Measurements from ENCODE around the gene CNDP1.

The CNDP1 gene

DNA sequence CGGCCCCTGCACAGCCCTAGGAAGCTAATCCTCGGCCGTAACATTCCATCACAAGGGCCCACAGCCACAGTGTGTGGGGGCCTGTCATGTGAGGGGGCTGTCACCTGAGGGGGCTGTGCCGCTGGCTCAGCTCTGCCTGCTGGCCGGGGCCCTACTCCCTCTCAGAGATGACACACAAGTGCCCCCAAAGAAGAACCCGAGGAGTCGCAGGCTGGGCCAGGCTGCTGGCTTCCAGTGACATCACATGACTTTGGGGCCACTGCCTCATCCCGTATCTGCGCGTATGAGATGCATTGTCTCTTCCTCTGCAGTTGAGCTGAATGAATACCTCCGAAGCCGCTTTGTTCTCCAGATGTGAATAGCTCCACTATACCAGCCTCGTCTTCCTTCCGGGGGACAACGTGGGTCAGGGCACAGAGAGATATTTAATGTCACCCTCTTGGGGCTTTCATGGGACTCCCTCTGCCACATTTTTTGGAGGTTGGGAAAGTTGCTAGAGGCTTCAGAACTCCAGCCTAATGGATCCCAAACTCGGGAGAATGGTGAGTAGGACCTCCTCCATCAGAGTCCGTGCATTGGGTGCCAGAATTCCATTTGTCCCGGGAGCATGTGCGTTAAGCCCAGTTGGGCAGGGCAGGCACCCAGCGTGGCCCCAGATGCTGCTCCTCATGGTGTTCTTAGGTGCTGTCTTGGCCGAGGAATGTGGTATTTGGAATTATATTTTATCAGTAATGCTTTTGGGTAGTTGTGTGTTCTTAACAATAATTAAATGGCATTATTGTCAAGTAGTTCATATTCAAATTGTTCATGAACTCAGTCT lies at the start of gene CNDP1:
Gene CNDP1 (plus strand): TSS at position 351 of the 820 bp plus-strand sequence. CDS start 168 bp downstream, at position 519.
- no peak for TF ChIP-seq CTCF (IDR thresholded peaks at IDR 0.05; ENCODE audit: poor library complexity, severe bottlenecking)
- H3K27me3 ChIP-seq (ENCODE audit: insufficient read depth, poor library complexity, severe bottlenecking) = no peaks in the 10 kb centered on the region
- no peaks in the 10 kb centered on the region for H3K4me1 ChIP-seq (ENCODE audit: insufficient read depth, poor library complexity, severe bottlenecking)
- no peaks in the 10 kb centered on the region for H3K9me3 ChIP-seq (ENCODE audit: severe bottlenecking)
- DNase-seq (ENCODE audit: low spot score) = no peak
- no peaks in the 10 kb centered on the region for H3K36me3 ChIP-seq (ENCODE audit: low read depth)
- no peak within 1 kb of the TSS for H3K4me3 ChIP-seq (ENCODE audit: severe bottlenecking)
- no peak for ATAC-seq (ENCODE audit: low read depth)
- H3K27ac ChIP-seq (ENCODE audit: poor library complexity, severe bottlenecking) = no peak within 1 kb of the TSS

DNA sequence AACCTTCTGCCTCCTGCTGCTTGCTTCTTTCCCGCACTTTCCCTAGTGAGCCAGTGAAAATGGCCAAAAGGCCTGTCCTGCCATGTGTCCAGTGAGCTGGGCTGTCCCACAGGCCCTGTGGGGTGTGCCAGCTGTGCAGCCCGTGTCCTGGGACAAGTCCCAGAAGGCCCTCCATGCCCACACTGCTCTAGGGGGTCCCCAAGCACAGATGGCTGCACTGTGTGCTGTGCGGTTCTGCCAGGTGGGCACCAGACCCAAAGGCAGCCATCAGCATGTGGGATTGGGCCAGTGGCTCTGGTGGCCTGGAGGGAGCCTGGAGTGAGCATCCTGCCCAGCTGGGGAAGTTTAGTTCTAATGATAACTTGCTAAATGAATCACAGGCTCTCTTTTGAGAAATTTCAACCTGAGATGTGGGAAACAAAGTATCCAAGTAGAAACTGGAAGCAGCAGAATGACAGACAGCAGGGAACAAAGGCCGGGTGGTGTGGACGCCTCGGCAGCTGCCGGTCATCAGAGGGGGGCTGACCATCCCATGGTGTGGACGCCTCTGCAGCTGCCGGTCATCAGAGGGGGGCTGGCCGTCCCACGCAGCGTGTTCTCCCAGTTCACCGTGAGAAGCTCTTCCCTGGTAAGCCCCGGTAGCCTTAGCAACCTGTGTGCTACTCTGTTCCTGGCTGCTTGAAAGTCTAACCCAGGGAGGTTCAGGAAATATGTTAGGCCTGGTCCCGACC lies 48.0 kb upstream of the CNDP1 start:
- TF ChIP-seq CTCF (IDR thresholded peaks at IDR 0.05; ENCODE audit: poor library complexity, severe bottlenecking) = no peak
- Histone ChIP-seq H3K4me3 (ENCODE audit: severe bottlenecking) (no peak overlapping the region), H3K27me3 (ENCODE audit: insufficient read depth, poor library complexity, severe bottlenecking) (no peaks in the 10 kb centered on the region), H3K36me3 (ENCODE audit: low read depth) (no peaks in the 10 kb centered on the region), H3K4me1 (ENCODE audit: insufficient read depth, poor library complexity, severe bottlenecking) (no peaks in the 10 kb centered on the region), H3K9me3 (ENCODE audit: severe bottlenecking) (no peaks in the 10 kb centered on the region), H3K27ac (ENCODE audit: poor library complexity, severe bottlenecking) (no peak overlapping the region)
- ATAC-seq (ENCODE audit: low read depth) (no peak), DNase-seq (ENCODE audit: low spot score) (no peak)

- no peak overlapping the region for H3K27ac ChIP-seq (ENCODE audit: poor library complexity, severe bottlenecking)
- H3K4me3 ChIP-seq (ENCODE audit: severe bottlenecking) = no peak overlapping the region
- no peak for ATAC-seq (ENCODE audit: low read depth)
- H3K27me3 ChIP-seq (ENCODE audit: insufficient read depth, poor library complexity, severe bottlenecking) = no peaks in the 10 kb centered on the region
- DNase-seq (ENCODE audit: low spot score) = no peak
- H3K36me3 ChIP-seq (ENCODE audit: low read depth) = no peaks in the 10 kb centered on the region
- no peak for TF ChIP-seq CTCF (IDR thresholded peaks at IDR 0.05; ENCODE audit: poor library complexity, severe bottlenecking)
- no peaks in the 10 kb centered on the region for H3K9me3 ChIP-seq (ENCODE audit: severe bottlenecking)
- no peaks in the 10 kb centered on the region for H3K4me1 ChIP-seq (ENCODE audit: insufficient read depth, poor library complexity, severe bottlenecking)
Measured at GRCh38 chr18:74488354-74488753, 45.9 kb upstream of the CNDP1 start.

DNA sequence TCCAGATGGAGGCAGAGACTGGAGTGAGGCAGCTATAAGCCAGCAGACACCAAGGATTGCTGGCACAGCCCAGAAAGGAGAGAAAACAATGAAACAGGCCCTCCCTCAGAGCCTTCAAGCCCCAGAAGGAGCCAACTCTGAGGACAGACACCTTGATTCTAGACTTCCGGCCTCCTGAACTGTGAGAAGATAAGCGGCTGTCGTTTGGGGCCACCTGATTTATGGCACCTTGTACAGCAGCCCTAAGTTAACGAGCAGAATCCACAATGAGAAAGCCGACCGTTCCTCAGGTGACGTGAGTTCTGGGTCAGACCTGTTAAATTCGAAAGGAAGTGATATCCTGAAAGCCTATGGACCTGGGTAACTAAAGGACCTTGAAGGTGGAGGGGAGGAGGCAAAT lies 45.4 kb upstream of the CNDP1 start:
- ATAC-seq (ENCODE audit: low read depth) = no peak
- Histone ChIP-seq H3K36me3 (ENCODE audit: low read depth) (no peaks in the 10 kb centered on the region), H3K27me3 (ENCODE audit: insufficient read depth, poor library complexity, severe bottlenecking) (no peaks in the 10 kb centered on the region), H3K4me1 (ENCODE audit: insufficient read depth, poor library complexity, severe bottlenecking) (no peaks in the 10 kb centered on the region), H3K4me3 (ENCODE audit: severe bottlenecking) (no peak overlapping the region), H3K27ac (ENCODE audit: poor library complexity, severe bottlenecking) (no peak overlapping the region), H3K9me3 (ENCODE audit: severe bottlenecking) (no peaks in the 10 kb centered on the region)
- no peak for DNase-seq (ENCODE audit: low spot score)
- no peak for TF ChIP-seq CTCF (IDR thresholded peaks at IDR 0.05; ENCODE audit: poor library complexity, severe bottlenecking)
